ENCODE measurements around the gene PGAM2.

DNA sequence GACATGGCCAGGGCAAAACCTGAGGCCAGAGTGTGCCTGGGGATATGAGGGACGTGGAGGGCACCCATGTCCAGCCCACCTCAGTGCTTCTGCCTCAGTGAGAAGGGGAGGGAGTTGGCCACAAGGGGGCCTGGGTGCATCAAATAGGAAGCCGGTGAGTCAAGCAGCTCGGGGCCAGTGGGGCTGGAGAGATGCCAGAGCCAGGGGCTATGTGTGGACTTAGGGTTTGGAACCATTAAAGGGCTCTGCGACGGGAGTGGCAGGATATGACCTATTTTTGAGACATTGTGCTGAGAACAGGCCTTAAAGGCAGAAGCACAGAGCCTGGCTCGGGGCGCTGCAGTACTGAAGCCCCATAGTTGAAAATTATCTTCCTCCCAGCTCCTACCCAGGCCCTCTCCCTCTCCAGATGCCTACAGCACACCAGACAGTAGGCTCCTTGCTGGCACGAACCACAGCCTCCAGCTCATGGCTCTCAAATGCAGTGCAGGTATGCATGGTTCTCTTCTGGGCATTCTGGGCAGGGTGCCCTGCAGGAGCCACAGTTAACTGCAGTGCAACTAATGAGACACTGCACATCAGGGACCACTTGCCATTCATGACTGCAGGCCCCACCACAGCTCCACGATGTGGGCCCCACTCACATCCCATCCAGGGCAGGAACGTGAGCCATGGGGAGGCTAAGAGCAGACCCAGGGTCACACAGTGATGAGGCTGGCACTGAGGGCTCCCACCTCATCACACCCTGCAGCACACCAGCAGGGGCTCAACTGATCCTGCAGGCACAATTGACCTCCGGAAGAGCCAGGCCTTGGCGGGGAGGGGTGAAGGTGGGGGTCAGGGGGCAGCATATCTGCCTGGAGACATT is 7.2 kb upstream of the PGAM2 start:
- TF ChIP-seq, protein P1, sequence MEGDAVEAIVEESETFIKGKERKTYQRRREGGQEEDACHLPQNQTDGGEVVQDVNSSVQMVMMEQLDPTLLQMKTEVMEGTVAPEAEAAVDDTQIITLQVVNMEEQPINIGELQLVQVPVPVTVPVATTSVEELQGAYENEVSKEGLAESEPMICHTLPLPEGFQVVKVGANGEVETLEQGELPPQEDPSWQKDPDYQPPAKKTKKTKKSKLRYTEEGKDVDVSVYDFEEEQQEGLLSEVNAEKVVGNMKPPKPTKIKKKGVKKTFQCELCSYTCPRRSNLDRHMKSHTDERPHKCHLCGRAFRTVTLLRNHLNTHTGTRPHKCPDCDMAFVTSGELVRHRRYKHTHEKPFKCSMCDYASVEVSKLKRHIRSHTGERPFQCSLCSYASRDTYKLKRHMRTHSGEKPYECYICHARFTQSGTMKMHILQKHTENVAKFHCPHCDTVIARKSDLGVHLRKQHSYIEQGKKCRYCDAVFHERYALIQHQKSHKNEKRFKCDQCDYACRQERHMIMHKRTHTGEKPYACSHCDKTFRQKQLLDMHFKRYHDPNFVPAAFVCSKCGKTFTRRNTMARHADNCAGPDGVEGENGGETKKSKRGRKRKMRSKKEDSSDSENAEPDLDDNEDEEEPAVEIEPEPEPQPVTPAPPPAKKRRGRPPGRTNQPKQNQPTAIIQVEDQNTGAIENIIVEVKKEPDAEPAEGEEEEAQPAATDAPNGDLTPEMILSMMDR (IDR thresholded peaks at IDR 0.05): peak in 1 of 2 donors; percentile 62
- TF ChIP-seq EP300 (IDR thresholded peaks at IDR 0.05): no peak
- TF ChIP-seq POLR2A (IDR thresholded peaks at IDR 0.05): no peak
- no peak for TF ChIP-seq POLR2AphosphoS5 (IDR thresholded peaks at IDR 0.05)

All from suprapubic skin (tissue), 4 donors.